Fibroblast of skin of right biceps (primary cell): ENCODE measurements around the gene ZNF75A.
"Not testable (repeated sequence)": the region's sequence is repeated elsewhere in the genome, so short reads cannot be mapped to it uniquely, and the experiment has no call there.

Experiments
- DNase-seq: peaks from one replicate; pipeline ENCODE4 v3.0.0-alpha.2; 2013

The ZNF75A gene

DNA sequence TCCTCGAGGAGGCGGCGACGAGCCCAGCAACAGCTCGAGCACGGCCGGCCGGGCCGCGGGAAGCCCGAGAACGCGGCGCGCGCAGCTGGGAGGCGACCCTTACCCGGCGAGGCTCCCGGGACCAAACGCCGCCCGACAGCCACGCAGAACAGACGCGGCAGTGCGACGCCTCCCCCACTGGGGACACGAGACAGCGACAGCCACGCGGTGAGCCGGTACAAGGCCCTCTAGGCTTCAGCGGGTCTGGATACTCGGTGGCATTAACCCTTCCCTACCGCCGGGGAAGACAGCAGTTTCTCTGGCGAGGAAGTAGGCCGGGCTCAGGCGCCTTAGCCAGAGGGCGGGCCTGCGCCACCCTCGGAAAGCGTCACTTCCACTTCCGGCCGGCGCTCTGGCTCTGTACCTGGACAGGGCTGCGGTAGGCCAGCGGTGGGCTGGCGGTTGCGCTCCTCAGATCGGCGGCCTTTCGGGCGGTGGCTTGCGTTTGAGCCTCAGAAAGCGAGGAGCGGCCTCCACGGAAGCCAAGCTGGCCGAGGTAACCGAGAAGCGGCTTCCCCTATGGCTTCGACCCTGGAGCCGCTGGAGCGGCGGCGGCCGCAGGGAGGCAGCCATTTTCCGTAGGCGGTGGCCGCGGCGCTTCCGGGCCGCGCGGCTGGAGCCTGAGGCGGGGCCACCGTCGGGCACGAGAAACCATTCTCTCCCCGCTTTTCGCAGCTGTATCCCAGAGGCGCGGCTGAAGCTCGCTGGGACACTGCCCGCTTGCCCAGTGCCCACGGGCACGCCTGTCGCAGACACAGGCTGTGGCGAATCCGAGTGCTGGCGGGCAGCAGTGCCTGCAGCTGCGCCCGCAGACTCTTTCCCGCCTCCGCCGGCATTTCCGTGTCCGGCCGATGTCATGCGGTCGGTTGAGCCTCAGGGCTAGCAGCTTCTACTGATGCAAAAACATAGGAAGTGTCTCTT is at the start of gene ZNF75A, which contains the start of gene TIGD7:
Gene ZNF75A (plus strand): TSS at position 389 of the 960 bp plus-strand sequence. CDS start 2,932 bp downstream, outside the sequence.
Gene TIGD7 (minus strand): TSS at position 322 of the 960 bp plus-strand sequence. CDS start 4,816 bp downstream, outside the sequence.
- DNase-seq: peak; percentile 93

DNA sequence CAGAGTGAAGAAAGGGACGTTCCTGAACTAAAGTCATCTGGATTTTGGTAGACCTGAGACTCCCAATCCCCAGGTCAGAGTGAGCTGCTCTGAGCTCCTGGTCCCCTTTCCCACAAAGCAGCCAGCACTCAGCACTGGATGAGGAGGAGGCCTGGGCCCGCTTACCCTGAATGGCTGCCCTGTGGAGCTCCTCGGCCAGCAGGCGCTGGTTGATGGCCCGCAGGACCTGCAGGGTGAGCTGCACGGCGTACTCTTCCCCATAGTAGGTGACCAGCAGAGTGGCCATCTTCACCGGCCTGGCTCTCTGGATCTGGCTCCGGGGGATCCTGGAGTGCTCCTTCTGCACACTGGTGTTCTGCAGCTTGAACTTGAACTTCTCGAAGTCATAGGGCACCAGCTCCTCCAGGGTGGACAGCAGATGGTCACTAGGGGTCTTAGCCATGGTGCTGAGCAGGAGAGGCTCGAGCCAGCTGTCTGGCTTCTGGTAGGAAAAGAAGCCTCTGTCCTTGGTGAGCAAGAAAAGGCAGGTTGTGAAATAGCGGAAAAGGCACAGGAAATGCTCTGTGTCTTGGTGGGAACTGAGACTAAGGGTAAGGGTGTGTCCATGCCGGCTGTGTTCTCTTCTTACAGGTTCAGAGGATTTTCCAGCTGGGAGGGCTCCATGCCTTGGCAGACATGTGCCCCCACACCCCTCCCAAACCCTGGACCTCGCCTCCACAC is 49.0 kb upstream of the ZNF75A start, which contains the start of gene MEFV:
Gene MEFV (minus strand): TSS at position 488 of the 720 bp plus-strand sequence. CDS start 46 bp downstream, at position 442.
- DNase-seq: no peak

DNA sequence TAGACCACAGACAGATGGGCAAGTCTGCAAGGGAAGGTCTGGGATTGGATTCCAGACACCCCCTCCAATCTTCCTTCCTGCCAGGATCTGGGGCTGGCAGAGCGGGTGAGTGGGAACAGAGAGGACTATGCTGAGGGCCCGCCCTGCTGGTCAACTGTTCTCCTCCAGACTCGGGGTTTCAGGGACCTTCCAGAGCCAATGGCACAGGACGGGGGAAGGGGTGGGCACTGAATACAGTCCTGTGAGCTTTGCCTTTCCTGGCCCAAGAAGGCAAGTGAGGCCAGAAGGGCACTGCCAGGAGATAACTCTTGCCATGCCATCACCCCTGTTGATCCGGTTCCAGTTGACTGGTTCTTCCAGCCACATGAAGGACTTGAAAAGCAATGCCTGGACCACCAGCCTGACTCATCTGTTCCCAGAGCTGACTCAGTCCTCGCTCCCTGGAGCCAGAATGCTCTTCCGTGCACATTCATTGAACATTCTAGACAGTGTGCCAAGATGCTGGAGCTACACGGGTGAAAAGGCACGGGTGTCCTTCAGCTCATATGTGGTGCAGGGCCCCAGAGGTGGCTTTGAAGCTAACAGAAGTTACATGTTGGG is 48.3 kb upstream of the ZNF75A start:
- peak; percentile 28 for DNase-seq

DNA sequence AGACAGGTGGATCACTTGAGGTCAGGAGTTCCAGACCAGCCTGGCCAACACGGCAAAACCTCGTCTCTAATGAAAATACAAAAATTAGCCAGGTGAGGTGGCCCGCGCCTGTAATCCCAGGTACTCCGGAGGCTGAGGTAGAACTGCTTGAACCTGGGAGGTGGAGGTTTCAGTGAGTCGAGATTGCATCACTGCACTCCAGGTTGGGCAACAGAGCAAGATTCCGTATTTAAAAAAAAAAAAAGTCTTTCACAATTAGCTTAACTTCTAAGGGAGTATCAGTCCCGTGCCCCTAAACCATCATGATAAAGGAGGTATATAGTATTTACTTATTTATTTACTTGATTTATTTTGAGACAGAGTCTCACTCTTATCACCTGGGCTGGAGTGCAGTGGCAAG is 45.5 kb upstream of the ZNF75A start:
- DNase-seq: no peak

DNA sequence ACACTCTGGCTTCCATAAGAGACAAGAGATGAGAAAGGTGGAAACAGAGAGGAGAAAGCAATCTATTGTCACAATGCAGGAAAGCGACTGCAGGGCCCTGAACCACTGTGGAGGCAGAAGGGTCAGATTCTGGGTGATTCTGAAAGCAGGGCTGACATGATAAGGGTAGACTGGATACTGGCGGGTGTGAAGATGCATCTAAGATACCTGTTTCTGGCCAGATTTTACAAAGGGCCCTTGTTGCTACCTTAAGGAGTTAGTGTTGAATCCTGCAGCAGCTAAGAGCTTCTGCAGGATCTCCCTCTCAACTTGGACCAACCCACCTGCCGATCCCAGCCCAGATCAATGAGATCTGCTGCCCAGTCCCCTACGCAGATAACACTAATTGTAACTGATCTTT is 42.8 kb upstream of the ZNF75A start:
- no peak for DNase-seq

DNA sequence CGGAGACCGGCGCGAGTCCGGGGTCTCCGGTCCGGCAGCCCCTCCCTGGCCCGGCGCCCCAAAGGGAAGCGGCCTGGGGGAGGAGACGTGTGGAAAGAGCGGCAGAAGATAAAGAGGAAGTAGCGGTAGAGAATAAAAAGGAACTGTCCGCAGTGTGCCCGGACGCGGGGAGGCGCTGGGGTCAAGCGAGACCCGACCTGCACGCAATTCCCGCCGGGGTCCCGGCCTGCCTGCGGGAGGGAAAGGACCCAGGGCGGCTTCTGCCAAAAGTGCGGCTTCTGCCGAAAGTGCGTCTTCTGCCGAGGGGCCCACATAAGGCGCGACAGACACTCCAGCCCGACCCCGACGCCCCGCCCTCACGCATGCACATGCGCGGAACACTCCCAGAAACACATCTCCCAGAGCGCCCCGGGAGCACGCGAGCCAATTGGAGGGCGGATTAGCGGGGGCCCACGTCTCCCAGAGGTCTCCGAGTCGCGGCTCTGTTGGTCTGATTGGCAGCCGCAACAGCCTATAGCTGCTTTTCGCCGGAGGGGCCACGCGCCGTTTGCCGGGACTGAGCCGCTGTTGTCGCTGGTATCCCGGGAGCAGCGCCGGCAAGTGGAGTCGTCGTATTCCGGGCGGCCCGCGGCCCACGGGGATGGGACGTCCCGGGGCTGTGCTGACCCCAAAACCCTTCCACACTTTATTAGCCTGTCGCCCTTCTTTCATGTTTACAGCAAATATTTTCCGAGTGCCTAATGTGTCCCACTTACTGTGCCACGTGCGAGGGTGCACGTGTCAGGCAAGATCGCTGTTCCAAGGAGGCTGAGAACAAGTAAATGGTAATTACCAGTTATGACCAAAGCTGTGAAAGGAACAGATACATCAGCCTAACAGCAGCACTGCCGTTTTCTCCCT is 40.9 kb upstream of the ZNF75A start:
- peak; percentile 99 for DNase-seq

DNA sequence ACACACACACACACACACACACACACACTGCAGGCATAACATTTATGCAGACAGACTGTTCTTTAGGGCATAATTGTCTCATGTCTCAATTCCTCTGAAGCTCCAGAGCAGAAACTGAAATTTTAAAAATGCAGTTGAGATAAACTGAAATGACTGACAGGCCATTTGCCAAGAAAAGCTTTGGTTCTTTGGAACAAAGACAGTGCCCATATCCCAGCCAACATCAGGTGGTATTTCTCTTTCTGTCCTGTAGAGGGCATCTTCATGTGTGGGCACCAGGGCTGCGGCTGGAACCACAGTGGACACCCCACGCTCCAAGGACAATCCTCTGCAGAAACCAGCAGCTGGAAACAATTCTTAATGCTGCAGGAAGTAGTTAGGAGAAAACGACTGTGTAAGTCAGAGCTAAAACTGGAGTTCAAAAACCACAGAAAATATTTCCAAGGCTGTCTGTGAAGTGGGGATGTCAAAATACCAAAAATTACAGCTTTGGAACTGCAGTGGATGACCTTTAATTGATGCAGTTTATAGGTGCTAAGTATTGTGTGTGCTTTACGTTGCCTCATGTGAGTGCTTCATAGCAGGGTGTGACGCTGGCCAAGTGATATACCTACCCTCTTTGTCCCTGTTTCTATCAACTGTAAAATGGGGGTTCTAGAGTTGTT is 38.3 kb upstream of the ZNF75A start:
- DNase-seq: peak; percentile 36

DNA sequence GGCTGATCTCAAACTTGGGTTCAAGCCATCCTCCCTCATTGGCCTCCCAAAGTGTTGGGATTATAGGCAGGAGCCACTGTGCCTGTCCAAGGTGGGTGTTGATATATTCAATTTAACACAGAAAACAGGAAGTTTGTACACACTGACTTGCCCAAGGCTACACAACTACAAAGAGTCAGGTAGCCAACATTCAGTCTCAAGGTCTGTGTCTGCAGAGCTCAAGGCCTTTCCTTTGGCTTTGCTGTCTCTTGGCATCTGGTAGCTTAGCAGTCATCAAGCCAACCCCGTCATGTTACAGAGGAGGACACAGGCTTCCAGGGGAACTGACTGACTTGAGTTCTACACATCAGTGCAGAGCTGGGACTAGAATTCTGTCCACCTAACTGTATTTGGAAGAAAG is 37.0 kb upstream of the ZNF75A start:
- DNase-seq: no peak

DNA sequence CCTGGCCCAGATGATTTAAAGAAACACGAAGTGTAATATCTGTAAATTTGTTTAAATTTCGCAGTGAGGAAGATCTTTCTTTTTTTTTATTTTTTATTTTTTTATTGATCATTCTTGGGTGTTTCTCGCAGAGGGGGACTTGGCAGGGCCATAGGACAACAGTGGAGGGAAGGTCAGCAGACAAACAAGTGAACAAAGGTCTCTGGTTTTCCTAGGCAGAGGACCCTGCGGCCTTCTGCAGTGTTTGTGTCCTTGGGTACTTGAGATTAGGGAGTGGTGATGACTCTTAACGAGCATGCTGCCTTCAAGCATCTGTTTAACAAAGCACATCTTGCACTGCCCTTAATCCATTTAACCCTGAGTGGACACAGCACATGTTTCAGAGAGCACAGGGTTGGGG is 34.6 kb upstream of the ZNF75A start:
- DNase-seq: not testable (repeated sequence)

DNA sequence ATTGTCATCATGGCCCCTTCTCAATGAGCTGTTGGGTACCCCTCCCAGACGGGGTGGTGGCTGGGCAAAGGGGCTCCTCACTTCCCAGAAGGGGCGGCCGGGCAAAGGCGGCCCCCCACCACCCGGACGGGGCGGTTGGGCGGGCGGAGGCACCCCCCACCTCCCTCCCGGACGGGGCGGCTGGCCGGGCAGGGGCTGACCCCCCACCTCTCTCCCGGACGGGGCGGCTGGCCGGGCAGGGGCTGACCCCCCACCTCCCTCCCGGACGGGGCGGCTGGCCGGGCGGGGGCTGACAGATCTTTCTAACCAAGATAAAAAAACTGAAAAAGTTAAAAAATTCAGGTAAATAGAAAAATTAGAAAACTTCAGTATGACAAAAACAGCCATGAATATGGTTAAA is 34.0 kb upstream of the ZNF75A start:
- DNase-seq: not testable (repeated sequence)

DNA sequence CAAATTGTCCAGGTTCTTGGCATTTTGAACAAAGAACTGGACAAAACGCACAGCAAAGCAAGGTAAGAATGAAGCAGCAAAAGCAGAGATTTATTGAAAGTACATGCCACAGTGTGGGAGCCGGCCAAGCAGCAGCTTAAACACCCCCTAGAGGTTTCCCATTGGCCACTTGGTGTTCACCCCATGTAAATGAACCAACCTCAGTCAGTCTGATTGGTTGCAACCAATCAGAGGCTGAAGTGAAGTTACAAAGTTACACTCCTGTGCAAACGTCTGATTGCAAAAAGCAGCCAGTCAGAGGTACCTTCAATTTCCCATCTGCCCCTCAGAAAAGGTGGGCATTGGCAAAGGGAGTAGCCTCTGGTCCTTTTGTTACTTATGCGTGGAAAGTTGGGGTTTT is 30.8 kb upstream of the ZNF75A start:
- DNase-seq: no peak

DNA sequence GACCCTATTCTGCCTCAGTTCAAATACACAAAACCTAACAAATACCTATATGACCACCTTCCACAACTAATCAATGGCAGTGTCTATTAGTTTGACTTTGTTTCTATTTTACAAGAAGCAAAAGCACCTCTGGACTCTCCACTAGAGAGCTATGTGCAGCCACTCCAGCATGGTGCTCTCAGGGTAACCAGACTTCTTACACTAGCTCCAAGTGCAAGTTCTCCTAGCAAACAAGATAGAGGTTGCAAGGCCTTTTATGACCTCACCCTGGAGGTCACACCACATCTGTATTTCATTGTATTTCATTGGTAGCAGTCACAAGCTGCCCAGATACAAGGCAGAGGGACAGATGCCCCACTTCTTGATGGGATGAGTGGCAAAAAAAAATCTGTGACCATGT is 30.4 kb upstream of the ZNF75A start:
- DNase-seq: no peak

DNA sequence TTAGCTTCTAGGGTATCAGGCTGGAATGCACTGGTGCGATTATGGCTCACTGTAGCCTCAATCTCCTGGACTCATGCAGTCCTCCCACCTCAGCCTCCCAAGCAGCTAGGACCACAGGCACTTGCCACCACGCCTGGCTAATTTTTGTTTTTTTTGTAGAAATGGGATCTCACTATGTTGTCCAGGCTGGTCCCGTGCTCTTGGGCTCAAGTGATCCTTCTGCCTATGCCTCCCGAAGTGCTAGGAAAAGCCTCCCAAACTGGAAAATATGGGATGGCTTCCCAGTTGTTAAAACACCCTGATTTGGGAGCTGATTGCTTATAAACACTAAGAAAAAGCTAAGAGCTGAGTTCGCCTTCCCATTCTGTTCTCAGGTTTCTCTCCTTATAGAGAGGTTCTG is 28.6 kb upstream of the ZNF75A start:
- DNase-seq: no peak

DNA sequence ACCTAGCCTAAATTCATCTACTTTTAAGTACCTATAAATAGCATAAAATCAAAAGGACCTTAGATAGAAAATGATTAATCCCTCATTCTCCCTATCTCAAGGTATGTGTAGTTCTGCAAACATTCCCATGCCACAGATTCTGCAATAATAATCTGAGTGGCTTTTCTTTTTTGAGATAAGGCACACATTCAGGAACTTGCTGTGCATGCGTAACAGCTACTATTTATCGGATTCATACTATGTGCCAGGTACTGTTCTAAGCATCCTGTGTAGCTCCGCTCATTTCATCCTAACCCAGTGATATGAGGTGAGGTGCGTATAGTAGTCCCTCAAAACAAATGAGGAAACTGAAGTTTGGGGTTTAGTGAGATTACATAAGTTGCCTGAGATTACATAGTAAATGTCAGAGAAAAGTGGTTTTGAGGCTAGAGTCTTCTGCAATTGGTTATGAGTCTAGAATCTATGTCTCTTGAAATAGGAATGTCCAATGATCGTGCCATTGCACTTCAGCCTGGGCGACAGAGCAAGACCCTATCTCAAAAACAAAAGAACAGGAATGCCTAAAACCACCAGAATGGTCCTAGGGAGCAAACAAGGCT is 24.0 kb upstream of the ZNF75A start:
- no peak for DNase-seq

DNA sequence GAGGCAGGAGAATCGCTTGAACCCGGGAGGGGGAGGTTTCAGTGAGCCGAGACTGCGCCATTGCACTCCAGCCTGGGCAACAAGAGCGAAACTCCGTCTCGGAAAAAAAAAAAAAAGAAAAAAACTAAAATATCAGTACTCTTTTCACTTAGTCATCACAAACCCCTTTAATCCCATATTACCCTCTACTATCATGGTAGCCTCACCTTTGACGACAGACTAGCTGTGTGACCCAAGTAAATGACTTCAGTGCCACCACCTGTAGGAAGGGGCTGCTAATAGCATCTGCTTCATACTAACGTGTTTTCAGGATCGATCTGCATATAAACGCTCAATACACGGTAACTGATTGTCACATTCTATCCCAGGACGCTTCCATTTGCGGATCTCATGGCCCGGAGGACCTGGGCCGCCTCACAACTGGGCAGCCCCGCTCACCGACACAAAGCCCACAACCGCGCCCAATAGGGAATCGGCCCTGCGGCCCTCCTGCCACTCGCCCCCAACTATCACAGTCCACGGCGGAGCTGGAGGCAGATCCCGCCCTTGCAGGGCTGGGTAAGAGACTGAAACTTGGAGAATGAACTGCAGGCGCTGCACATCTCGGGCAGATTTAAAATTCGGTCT is 23.1 kb upstream of the ZNF75A start:
- peak; percentile 76 for DNase-seq

DNA sequence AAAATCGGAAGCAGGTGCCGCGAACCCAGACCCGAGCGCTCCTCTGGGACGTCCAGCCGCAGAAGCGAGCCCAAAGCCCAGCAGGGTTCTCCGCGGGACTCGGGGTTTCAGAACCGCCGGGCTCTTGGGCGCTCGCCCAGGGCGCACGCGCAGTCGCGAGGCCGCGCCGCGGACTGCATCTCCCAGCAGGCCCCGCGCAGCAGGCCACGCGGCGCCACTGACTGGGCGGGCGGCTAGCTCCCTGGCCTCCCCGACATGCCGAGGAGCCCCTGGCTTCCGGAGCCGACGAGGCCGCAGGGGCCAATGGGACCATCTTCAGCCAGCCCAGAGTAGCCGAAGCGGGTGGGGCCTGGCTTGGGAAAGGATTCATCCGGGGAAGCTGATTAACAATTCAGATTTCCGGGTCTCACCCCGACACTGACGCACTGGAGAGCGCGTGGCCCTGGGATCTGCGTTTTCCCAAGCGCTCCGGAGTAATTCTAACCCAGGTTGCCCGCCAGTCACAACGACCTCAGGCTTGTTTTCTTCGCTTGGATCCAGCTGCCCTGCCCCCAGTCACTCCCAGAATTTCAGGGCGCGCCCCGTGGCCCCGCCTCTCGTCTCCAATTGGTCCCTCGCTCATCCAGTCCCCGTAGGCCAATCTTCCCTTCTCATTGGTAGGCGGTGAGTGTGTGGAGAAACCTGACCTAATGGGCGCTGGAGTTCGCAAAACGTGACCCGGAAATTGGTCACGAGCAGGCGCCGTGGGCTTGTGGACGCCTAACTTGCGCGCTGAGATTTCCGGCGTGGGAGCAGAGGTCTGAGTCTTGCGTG is 22.4 kb upstream of the ZNF75A start, which contains the start of gene ZNF263:
Gene ZNF263 (plus strand): TSS at position 762 of the 813 bp plus-strand sequence. CDS start 328 bp downstream, outside the sequence.
- peak; percentile 99 for DNase-seq

DNA sequence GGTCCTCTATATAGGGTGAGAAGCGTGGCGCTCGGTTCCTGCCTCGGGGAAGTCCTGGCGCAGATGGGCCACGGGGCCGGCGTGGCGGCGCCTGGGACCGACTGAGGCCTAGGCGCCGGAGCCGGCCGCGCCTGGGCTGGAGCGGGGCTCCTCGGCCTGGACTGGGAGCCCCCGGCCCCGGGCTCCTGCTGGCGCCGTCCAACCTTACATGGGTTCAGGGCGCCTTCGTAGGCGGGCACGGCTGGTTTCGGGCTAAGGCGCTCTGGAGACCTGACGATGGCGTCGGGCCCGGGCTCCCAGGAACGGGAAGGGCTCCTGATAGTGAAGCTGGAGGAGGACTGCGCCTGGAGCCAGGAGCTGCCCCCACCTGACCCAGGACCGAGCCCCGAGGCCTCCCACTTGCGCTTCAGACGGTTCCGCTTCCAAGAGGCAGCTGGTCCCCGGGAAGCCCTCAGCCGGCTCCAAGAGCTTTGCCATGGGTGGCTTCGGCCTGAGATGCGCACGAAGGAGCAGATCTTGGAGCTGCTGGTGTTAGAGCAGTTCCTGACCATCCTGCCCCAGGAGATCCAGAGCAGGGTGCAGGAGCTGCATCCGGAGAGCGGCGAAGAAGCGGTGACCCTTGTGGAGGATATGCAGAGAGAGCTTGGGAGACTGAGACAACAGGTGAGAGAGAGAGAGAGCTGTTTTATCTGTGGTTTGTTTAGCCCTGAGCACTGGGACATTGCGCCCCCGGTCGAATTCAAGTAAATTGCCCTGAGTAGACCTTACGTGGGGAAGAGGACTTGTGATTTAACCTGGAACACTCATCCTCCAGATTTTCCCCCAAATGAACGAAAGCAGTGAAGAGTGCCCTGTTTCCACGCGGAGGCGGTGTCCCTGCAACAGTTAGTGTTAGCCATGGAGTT is 21.5 kb upstream of the ZNF75A start:
- no peak for DNase-seq

DNA sequence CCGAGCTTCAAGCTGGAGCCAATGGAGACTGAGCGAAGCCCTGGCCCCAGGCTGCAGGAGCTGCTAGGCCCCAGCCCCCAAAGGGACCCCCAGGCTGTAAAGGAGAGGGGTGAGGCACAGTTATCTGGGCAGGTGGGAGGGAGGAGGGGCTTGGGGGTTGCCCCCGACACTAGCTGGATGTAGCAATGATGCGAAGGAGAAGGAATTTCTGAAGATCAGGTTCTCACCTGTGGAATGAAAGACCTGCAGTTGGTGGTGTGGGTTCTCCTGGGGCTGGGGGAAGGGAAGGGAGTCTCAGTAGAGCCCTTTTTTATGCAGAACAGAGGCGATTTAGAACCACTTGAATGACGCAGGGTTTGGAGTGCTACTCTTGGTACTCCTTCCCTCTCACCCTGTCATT is 20.2 kb upstream of the ZNF75A start:
- DNase-seq: no peak
